Smooth muscle cell (in vitro differentiated cells): Measurements from ENCODE around the gene CFAP57. TPM values are rescaled to one million over a fixed set of nuclear protein-coding genes. Genes with fewer than 3 reads are reported as not detected.

Source experiments
- DNase-seq: peaks from one replicate; lab custom pipeline; 2025; ENCODE audit not compliant: unreplicated experiment; lab: John Stamatoyannopoulos, UW
- H2AFZ ChIP-seq: fragments of 200-600 bp; sonication (generic); 2 replicates; pipeline ENCODE4 v1.6.0; 2016; ENCODE audit warnings: antibody characterized with exemption, low read depth, mild to moderate bottlenecking
- H3F3A ChIP-seq: fragments of 200-600 bp; sonication (generic); 2 replicates; pipeline ENCODE4 v1.6.0; 2017; ENCODE audit warnings: antibody characterized with exemption, low read depth
- H3K27ac ChIP-seq: fragments of 200-600 bp; sonication (generic); 2 replicates; pipeline ENCODE4 v1.5.1; 2016; ENCODE audit warnings: low read depth, mild to moderate bottlenecking
- H3K27me3 ChIP-seq: fragments of 200-600 bp; sonication (generic); 2 replicates; pipeline ENCODE4 v1.6.1; 2016; ENCODE audit warnings: low read depth, mild to moderate bottlenecking
- H3K36me3 ChIP-seq: fragments of 200-600 bp; sonication (generic); 2 replicates; pipeline ENCODE4 v1.5.1; 2016; ENCODE audit warnings: low read depth
- H3K4me1 ChIP-seq: fragments of 200-600 bp; sonication (generic); 2 replicates; pipeline ENCODE4 v1.5.1; 2016; ENCODE audit warnings: low read depth
- H3K4me2 ChIP-seq: fragments of 200-600 bp; sonication (generic); 2 replicates; pipeline ENCODE4 v1.6.0; 2016; ENCODE audit warnings: mild to moderate bottlenecking
- H3K4me3 ChIP-seq: fragments of 200-600 bp; sonication (generic); 2 replicates; pipeline ENCODE4 v1.5.1; 2016; ENCODE audit warnings: mild to moderate bottlenecking
- H3K79me2 ChIP-seq: fragments of 200-600 bp; sonication (generic); 2 replicates; pipeline ENCODE4 v1.6.0; 2016; ENCODE audit warnings: low read depth, mild to moderate bottlenecking
- H3K9ac ChIP-seq: fragments of 200-600 bp; sonication (generic); 2 replicates; pipeline ENCODE4 v1.6.0; 2016; ENCODE audit warnings: low read depth
- H3K9me3 ChIP-seq: fragments of 200-600 bp; sonication (generic); replicated peaks from 2 replicates; pipeline ENCODE4 v1.5.1; 2016; ENCODE audit warnings: low read depth
- H4K20me1 ChIP-seq: fragments of 200-600 bp; sonication (generic); 2 replicates; pipeline ENCODE4 v1.6.0; 2016; ENCODE audit warnings: low read depth
- WGBS: methylation state at CpG from one replicate; pipeline ENCODE4 v1.1.7; 2016; ENCODE audit warnings: low lambda C conversion rate; 5-methylcytosine and 5-hydroxymethylcytosine counted together
- polyA plus RNA-seq: library from polyadenylated mRNA; unstranded; fragments of >200 nt; fragmentation: Nextera tagmentation; extraction: Ambion mirVana; gene quantifications from 2 replicates; pipeline ENCODE4 v1.2.1, GENCODE V29; 2016
- total RNA-seq: library from RNA; depleted of rRNA; stranded (reverse); fragments of >200 nt; gene quantifications from 2 replicates; pipeline ENCODE4 v1.2.3, GENCODE V29; 2014
- TF ChIP-seq, protein P1 (sequence below): fragments of 200-600 bp; sonication (generic); IDR thresholded peaks from 2 replicates; pipeline ENCODE4 v1.5.1; 2017; ENCODE audit warnings: borderline replicate concordance, mild to moderate bottlenecking, antibody characterized with exemption; ENCODE audit not compliant: insufficient read depth, poor library complexity, severe bottlenecking

The CFAP57 gene
- total RNA-seq (0.13 TPM in 1 of 2 replicates, not detected in the other), polyA plus RNA-seq (0.22 and 0.79 TPM in 2 replicates)

DNA sequence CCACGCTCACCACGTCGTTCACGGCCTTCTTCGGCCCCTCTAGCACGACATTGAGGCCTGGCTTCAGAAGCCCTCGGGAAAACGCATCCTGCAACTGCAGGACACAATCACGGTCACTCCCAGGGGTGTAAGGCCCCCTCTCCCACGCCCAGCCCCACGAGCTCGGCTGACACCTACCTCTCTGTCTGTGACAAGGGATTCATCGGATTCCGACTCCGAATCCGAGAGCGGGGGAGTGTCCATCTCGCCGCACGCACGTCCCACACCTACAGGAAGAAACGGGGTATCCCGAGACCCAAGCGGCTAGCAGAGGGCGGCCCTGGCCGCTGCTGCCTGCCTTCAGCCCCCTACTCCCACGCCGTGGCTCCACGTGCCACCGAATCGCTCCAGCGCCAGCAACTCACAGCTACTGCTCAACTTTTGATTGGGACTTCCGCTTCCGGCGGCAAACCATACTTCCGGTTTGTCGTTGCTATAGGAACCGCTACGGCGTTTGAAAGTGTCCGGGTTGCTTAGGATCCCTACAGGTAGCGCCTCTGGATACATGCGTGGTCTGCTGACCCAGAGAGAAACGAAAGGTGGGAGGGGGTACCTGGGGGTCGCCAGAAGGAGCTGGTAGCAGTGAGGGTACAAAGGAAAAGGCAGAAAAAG, at the start of gene CFAP57, which contains the start of gene EBNA1BP2:
CFAP57 (plus strand) TSS at position 455 of the 651 bp plus-strand sequence. CDS start 424 bp downstream, outside the sequence.
EBNA1BP2 (minus strand) TSS at position 415 of the 651 bp plus-strand sequence; CDS start at position 243, 172 bp downstream.
- peak within 1 kb of the TSS; percentile 94 for H3K4me2 ChIP-seq
- peak within 1 kb of the TSS; percentile 91 for H3K9ac ChIP-seq
- H3K79me2 ChIP-seq, result peaks cover 24% of the 10 kb centered on the region
- H3K4me3 ChIP-seq, result peak within 1 kb of the TSS; percentile 97
- H2AFZ ChIP-seq, result peak within 1 kb of the TSS; percentile 96
- peak; percentile 97 for DNase-seq
- peaks cover 5% of the 10 kb centered on the region for H3F3A ChIP-seq
- no peaks in the 10 kb centered on the region for H3K9me3 ChIP-seq
- peaks cover 7% of the 10 kb centered on the region for H3K36me3 ChIP-seq
- peak within 1 kb of the TSS; percentile 87 for H3K27ac ChIP-seq
- TF ChIP-seq, protein P1, sequence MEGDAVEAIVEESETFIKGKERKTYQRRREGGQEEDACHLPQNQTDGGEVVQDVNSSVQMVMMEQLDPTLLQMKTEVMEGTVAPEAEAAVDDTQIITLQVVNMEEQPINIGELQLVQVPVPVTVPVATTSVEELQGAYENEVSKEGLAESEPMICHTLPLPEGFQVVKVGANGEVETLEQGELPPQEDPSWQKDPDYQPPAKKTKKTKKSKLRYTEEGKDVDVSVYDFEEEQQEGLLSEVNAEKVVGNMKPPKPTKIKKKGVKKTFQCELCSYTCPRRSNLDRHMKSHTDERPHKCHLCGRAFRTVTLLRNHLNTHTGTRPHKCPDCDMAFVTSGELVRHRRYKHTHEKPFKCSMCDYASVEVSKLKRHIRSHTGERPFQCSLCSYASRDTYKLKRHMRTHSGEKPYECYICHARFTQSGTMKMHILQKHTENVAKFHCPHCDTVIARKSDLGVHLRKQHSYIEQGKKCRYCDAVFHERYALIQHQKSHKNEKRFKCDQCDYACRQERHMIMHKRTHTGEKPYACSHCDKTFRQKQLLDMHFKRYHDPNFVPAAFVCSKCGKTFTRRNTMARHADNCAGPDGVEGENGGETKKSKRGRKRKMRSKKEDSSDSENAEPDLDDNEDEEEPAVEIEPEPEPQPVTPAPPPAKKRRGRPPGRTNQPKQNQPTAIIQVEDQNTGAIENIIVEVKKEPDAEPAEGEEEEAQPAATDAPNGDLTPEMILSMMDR, result no peak
- under 1% methylated on average over 45 of the region's 45 CpGs for WGBS
- no peaks in the 10 kb centered on the region for H3K27me3 ChIP-seq
- H3K4me1 ChIP-seq, result no peaks in the 10 kb centered on the region
- no peaks in the 10 kb centered on the region for H4K20me1 ChIP-seq

DNA sequence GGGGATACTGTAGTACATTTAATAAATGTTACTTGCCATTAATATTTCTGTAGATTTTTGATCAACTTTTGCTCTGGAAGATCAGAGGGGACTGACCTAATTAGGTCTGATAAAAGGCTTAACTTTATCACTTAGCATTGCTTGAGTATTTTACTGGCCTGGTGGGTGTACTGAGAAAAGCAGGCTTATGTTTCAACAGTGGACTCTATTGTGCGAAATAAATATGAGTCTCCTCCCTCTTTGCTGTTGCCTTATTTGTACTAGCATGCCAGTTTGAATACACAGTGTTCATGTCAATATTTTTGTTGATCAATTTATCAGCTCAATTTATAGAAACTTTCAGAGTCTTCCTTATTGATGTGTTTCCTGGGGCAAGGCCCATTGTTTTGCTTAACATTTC, 49.1 kb upstream of the CFAP57 start:
- Histone ChIP-seq H3K79me2 (no peaks in the 10 kb centered on the region), H3K36me3 (no peaks in the 10 kb centered on the region)

DNA sequence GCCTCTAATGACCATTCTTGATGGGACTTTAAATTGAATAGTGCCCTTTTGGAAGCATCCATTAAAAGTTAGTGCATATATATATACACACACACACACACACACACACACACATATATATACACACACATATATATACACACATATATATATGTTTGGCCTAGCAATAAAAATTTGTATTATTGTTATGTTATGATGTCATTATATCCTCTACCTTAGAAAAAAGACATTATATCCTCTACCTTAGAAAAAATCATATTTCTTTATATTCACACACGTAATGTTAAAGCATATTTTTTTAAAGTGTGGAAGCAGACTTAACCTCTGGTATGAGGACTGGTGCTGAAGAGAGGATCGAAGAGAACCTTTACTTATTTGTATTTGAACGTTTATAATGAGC, 43.3 kb upstream of the CFAP57 start:
- Histone ChIP-seq H3K4me1 (no peaks in the 10 kb centered on the region), H3K9ac (no peak overlapping the region), H3K79me2 (no peaks in the 10 kb centered on the region), H3K27ac (no peak overlapping the region), H4K20me1 (no peaks in the 10 kb centered on the region), H3K4me2 (no peak overlapping the region), H3K36me3 (no peaks in the 10 kb centered on the region), H2AFZ (no peak overlapping the region), H3F3A (no peaks in the 10 kb centered on the region), H3K4me3 (no peak overlapping the region), H3K9me3 (no peaks in the 10 kb centered on the region), H3K27me3 (no peaks in the 10 kb centered on the region)
- WGBS, result 90% methylated on average over 3 of the region's 3 CpGs
- DNase-seq, result no peak
- TF ChIP-seq, protein P1, result no peak

More for the DNA sequence above, 49.1 kb upstream of the CFAP57 start:
- no peak overlapping the region for H3K9ac ChIP-seq
- H3K9me3 ChIP-seq, result no peaks in the 10 kb centered on the region
- H2AFZ ChIP-seq, result no peak overlapping the region
- DNase-seq, result no peak
- no peak overlapping the region for H3K27ac ChIP-seq
- no peaks in the 10 kb centered on the region for H3F3A ChIP-seq
- no peaks in the 10 kb centered on the region for H4K20me1 ChIP-seq
- no peaks in the 10 kb centered on the region for H3K27me3 ChIP-seq
- TF ChIP-seq, protein P1, result no peak
- WGBS, result 74% methylated on average over 1 of the region's 1 CpG
- no peak overlapping the region for H3K4me2 ChIP-seq
- no peaks in the 10 kb centered on the region for H3K4me1 ChIP-seq
- H3K4me3 ChIP-seq, result no peak overlapping the region

DNA sequence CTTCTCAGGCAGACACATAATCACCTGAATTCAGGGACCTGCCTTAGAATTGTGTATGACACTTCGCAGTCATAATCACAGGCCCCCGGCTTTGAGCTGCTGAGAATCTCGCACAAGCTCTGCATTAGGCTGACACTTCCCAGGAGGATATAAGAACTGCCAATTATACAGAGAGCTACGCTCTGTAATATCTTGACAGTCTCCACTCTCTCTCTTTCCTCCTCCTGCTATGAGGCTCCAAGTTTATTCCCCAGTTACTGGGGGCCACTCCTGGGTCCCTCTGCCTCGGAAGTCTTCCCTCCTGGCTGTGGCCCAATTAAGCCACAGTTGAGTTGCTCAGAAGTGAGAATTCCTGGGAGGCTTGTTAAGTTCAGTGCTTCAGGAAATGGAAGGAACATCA, 42.7 kb upstream of the CFAP57 start:
- 72% methylated on average over 5 of the region's 5 CpGs for WGBS
- Histone ChIP-seq H2AFZ (no peak overlapping the region), H3F3A (no peaks in the 10 kb centered on the region), H3K27me3 (no peaks in the 10 kb centered on the region), H3K4me2 (no peak overlapping the region), H3K27ac (no peak overlapping the region), H4K20me1 (no peaks in the 10 kb centered on the region), H3K36me3 (no peaks in the 10 kb centered on the region), H3K9me3 (no peaks in the 10 kb centered on the region), H3K9ac (no peak overlapping the region), H3K4me1 (no peaks in the 10 kb centered on the region), H3K79me2 (no peaks in the 10 kb centered on the region), H3K4me3 (no peak overlapping the region)
- TF ChIP-seq, protein P1, result no peak
- no peak for DNase-seq
